GM21529 (cell line): ENCODE measurements around the gene SALL3.

Source experiments
- ATAC-seq: cut with Tn5 transposase; IDR thresholded peaks from one replicate; pipeline ENCODE4 v1.9.1; 2021; ENCODE audit not compliant: unreplicated experiment

The SALL3 gene

DNA sequence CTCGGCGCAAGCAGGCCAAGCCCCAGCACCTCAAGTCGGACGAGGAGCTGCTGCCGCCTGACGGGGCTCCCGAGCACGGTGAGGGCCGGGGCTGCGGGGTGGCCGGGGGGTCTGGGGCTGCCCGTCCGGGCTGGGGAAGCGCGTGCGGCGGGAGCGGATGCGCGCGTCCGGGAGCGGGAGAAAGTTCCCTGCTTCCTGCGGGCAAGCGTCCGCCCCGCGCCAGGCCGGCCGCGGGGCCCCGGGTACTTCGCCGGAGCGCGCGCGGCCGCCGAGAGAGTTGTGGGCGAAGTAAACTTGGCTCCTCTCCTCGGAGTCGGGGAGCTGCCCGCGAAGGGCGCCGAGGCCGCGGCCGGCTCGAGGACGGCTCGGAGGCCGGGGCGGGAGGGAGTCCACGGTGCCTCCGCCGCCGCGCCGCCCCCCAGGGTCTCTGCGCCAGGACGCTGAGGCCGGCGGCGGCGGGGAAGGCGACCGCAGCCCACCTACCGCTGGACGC lies 707 bp downstream of the SALL3 start:
- ATAC-seq, result no peak

DNA sequence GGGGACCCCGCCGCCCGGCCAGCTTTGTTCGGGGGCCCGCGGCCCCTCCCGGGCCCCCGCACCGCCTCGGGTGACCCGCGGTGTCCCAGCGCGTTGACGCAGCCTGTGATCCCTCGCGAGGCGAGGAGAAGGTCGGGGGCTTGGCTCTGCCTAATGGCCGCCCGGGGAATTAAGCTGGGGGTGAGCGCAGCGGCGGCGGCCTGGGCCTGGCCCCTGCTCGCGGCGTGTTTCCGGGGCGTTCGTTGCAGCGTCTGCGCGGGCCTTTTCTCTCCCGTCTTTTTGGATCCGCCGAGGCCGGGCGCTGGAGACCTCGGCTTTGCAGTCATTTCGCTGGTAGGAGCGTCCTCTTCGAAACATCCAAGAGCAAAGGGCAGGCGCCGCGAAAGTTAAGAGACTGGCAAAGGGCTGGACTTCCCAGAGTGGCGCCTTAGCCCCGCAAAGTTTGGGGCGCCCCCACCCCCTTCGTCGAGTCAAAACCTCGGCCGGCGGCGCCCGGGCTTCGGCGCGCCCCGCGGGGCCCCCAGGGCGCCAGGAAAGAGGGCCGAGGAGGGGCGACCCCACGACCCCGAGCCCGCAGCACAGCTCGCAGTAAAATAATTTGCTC lies 1.3 kb downstream of the SALL3 start:
- no peak for ATAC-seq

DNA sequence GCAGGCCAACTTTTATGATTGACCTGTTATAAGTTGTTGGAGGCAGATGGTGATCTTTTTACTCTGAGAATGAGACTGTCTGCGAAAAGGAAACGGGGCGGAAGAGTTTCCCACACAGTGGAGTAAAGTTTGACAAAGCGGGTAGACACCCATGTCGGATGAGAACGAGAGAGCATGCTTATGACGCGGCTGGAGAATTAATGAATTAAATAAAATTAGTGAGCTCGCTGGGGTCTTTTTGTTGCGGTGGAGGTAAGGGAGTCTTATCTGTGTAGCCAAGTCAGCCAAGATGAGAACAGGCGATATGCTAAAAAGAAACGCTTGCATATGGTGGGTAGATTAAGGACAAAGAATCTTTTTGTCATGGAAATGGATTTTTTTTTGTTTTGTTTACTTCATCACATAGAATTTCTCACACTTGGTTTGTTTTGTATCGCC lies 1.8 kb downstream of the SALL3 start:
- ATAC-seq, result no peak

DNA sequence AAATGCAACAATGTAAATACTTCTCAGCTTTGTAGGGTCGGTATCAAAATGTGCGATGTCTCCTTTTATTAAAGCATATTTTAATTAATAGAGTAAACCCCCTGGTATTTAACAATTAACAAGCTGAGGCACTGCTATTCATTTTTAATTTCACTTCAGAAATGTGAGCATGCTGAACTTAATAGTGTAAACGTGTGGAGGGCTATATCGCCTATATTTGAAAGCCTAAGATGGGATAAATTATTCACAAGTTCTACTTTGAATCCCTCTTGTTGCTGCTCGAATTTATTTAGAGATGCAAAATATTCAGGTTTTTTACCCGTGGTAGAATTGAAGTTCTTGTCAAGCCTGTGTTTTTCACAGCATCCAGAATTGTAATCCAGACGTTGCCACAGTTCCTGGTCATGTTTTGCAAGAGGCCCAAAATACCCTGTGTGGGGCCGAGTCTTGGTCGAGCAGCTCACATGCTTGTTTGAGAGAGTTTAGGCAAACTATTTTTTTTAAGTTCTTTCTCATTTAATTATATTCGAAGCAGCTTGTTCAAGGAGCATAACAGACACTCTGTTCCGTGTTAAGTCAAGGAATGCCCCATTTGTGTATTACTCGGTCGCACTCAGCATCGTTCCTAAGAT lies 2.5 kb downstream of the SALL3 start:
- no peak for ATAC-seq

DNA sequence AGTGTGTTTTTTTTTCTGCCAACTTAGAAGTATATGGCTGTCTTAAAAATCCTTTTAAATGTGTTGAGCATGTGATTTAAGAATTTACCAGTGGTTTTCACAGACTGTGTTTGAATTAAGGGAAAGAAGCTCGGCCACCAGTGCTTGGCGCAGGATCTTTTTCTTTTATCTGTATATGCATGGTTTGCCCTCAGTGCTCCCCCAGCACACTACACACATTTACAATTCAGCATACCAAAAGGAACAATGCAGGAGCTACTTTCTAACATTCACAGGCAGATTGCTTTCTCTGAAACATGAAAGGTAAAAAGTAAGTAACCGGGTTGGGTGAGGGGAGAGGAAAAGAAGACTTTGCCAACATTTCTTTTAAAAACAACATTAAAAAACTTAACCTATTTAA lies 3.9 kb downstream of the SALL3 start:
- ATAC-seq, result no peak

DNA sequence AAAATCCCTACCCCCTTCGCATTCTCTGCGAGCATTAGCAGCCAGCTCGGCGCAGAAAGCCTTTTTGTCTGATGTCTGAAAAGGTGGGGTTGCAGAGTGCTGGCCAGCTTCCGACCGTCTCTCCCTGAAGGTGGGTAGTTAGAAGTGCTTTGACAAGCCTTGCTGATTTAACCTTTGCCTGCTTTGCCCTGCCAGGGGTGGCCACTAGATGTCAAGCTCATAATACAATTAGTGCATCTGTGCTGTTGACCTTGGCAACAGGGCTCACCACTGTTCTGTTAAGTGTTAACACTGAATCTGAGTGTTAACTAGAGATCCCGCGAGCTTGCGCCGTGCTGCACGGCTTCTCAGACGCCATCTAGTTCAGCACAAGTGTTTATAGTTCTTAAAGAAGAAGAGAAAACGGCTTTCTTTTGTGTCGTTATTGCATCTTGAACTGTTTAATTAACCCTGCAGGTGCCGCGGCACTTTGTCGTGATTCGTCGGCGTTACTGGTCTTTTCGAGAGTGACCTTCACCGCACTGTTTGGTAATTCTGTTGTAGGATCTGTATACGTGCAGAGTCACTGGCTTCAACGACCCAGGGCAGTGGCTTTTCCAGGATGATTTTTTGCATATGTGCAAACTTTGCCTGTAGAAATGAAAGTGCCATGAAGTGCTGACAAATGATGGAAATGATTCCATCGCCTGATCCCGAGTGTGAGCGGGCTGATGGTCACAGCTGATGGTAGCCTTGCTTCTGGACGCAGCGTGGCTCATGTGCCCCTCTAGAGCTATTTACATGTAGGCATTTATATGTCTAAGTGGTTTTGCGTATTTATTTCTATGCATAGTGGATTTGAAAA lies 5.5 kb downstream of the SALL3 start:
- ATAC-seq, result no peak

DNA sequence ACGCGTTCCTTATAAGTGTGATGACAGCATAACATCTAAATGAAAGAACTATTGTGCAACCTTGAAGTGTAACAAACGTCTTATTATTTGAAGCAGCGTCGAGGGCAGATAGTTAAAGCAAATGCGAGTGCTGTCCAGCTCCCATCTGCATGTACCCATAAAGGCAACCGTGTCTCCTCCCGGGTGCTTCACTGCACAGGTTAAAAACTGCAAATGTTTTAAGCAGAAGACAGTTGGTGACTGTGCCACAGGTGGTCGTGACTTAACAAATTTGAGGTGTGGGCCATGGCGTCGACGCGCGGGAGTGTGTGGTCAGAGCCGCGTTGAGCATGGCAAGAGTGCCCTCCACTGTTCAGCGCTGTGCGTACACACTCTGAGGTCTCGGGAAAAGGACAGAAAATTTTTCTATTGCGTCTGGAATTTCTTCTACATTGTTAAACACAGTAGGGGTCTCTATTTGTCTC lies 6.4 kb downstream of the SALL3 start:
- ATAC-seq, result no peak

DNA sequence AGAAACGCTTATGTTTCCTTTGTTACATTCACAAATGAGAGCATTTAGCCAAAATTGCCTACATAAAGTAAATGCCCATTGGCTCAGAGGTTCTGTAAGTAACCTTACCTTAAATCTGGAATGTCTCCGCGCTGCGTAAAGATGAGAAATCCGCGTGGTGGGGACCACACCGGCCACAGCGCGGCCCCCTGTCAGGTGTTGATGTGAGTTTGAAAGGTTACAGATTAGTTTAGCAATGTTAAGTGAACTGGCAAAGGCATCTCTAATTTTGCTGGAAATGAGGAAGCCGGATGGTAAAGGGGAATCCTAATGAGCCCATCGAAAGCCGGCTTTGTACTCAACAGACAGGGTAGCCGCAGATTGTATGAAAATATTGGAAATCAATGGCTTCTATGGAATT lies 11.8 kb downstream of the SALL3 start:
- no peak for ATAC-seq

DNA sequence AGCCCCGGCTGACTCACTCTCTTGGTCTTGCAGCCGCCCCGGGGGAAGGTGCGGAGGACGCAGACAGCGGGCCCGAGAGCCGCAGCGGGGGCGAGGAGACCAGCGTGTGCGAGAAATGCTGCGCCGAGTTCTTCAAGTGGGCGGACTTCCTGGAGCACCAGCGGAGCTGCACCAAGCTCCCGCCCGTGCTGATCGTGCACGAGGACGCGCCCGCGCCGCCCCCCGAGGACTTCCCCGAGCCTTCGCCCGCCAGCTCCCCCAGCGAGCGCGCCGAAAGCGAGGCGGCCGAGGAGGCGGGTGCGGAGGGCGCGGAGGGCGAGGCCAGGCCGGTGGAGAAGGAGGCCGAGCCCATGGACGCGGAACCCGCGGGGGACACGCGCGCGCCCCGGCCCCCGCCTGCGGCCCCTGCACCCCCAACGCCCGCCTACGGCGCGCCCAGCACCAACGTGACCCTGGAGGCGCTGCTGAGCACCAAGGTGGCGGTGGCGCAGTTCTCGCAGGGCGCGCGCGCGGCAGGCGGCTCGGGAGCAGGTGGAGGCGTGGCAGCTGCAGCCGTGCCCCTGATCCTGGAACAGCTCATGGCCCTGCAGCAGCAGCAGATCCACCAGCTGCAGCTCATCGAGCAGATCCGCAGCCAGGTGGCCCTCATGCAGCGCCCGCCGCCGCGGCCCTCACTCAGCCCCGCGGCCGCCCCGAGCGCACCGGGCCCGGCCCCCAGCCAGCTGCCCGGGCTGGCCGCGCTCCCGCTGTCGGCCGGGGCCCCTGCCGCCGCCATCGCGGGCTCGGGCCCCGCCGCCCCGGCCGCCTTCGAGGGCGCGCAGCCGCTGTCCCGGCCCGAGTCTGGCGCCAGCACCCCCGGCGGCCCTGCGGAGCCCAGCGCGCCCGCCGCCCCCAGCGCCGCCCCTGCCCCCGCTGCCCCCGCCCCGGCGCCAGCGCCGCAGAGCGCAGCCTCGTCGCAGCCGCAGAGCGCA lies 12.7 kb downstream of the SALL3 start:
- no peak for ATAC-seq

DNA sequence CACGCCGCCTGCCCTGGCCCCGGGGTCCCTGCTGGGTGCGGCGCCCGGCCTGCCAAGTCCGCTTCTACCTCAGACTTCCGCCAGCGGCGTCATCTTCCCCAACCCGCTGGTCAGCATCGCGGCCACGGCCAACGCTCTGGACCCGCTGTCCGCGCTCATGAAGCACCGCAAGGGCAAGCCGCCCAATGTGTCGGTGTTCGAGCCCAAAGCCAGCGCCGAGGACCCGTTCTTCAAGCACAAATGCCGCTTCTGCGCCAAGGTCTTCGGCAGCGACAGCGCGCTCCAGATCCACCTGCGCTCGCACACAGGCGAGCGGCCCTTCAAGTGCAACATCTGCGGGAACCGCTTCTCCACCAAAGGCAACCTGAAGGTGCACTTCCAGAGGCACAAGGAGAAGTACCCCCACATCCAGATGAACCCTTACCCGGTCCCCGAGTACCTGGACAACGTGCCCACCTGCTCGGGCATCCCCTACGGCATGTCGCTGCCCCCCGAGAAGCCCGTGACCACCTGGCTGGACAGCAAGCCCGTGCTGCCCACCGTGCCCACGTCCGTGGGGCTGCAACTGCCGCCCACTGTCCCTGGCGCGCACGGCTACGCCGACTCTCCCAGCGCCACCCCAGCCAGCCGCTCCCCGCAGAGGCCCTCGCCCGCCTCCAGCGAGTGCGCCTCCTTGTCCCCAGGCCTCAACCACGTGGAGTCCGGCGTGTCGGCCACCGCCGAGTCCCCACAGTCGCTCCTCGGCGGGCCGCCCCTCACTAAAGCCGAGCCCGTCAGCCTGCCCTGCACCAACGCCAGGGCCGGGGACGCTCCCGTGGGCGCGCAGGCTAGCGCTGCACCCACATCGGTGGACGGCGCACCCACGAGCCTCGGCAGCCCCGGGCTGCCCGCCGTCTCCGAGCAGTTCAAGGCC lies 13.7 kb downstream of the SALL3 start:
- no peak for ATAC-seq

DNA sequence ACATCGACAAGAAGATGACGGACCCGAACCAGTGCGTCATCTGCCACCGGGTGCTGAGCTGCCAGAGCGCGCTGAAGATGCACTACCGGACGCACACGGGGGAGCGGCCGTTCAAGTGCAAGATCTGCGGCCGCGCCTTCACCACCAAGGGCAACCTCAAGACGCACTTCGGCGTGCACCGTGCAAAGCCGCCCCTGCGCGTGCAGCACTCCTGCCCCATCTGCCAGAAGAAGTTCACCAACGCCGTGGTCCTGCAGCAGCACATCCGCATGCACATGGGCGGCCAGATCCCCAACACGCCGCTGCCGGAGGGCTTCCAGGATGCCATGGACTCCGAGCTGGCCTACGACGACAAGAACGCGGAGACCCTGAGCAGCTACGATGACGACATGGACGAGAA lies 14.4 kb downstream of the SALL3 start:
- ATAC-seq, result no peak

DNA sequence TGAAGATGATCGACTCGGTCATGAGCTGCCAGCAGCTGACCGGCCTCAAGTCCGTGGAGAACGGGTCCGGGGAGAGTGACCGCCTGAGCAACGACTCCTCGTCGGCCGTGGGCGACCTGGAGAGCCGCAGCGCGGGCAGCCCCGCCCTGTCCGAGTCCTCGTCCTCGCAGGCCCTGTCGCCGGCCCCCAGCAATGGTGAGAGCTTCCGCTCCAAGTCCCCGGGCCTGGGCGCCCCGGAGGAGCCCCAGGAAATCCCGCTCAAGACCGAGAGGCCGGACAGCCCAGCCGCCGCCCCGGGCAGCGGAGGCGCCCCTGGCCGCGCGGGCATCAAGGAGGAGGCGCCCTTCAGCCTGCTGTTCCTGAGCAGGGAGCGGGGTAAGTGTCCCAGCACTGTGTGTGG lies 14.9 kb downstream of the SALL3 start:
- no peak for ATAC-seq

DNA sequence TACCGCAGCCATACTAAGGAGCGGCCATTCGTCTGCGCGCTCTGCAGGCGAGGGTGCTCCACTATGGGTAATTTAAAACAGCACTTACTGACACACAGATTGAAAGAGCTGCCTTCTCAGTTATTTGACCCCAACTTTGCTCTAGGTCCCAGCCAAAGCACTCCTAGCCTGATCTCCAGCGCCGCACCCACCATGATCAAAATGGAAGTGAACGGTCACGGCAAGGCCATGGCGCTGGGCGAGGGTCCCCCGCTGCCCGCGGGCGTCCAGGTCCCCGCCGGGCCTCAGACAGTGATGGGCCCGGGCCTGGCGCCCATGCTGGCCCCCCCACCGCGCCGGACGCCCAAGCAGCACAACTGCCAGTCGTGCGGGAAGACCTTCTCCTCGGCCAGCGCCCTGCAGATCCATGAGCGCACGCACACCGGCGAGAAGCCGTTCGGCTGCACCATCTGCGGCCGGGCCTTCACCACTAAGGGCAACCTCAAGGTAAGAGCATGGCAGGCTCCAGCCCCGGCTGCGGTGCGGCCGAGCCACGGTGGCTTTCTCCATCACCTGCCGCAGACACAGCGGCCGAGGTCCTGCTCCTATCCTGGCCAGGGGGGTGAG lies 15.5 kb downstream of the SALL3 start:
- no peak for ATAC-seq

DNA sequence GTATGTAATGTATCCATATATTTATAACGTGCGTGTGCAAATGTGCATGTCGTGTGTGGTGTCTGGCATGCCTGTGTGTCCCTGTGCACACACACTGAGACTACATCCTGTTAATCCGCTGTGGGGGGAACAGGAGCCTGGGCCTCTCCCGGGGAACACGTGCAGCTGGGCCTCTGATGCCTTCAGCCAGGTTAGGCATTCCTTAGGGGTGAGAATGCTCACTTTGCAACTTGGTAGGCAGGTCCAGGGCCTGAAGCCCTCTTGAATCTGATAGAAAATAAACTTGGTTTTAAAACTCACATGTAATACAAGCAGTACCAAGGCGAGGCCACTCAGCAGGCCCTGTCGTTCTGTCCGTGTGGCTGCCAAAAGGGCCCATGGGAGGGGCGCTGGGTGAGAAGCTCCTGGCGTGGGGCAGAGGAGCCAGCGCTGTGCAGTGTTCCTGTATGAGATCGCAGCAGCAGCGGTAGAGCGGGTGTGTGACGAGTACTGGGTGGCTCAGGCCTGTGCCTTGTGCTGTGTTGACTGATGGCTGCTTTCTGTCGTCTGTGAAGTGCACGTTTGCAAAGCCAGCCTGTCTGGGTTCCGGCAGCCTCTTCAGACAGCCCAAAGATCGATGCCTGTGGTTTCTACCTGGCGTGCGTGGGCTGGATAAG lies 16.2 kb downstream of the SALL3 start:
- no peak for ATAC-seq

DNA sequence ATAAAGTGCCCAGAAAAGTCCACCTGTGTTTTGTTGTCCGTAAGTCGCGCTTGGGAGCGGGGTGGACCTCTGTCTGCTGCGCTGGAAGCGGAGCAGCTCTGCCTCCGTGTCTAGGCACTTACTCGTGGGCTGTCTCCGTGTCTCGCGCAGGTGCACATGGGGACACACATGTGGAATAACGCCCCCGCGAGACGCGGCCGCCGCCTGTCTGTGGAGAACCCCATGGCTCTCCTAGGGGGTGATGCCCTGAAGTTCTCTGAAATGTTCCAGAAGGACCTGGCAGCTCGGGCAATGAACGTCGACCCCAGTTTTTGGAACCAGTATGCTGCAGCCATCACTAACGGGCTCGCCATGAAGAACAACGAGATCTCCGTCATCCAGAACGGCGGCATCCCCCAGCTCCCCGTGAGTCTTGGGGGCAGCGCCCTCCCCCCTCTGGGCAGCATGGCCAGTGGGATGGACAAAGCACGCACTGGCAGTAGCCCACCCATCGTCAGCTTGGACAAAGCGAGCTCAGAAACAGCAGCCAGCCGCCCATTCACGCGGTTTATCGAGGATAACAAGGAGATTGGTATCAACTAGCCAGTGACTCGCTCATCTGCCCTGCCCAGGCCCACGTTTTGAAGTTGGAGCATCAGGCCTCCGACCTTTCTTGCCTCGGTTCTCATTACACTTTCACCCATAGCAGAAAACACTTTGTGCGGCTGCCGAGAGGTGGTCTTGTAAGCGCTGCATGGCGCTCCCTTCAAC lies 17.3 kb downstream of the SALL3 start:
- no peak for ATAC-seq

DNA sequence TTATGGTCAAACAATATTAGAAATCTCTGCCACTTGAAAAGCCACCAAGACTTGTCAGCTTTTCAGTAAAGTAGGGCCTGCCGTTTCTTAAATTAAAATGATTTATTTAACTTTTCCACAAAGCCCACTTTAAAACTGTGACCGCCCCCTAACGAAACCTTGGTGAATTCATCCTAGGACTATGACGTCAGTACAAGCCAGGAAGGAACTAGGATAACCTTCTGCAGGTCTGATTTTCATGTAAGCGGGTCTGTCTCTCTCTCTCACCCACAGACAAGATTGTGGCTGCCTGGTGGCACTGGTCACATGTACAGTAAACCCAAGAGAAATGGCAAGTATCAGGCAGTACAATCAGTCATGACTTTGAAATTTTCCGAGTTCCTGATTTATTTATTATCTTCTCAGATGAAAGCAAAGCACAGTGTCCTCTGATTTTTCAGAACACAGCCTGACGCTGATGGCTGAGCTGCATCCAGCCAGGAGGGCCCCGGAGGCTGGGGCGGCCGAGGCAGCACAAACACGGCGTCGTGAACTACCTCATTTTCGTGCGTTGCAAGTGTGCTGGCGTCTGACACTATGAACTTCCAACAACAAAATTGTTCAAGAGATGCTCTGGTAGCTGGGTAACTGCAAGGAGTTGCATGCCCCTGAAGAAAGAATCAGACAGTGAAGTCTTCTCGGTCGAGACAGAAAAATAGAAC lies 18.9 kb downstream of the SALL3 start:
- ATAC-seq, result no peak

DNA sequence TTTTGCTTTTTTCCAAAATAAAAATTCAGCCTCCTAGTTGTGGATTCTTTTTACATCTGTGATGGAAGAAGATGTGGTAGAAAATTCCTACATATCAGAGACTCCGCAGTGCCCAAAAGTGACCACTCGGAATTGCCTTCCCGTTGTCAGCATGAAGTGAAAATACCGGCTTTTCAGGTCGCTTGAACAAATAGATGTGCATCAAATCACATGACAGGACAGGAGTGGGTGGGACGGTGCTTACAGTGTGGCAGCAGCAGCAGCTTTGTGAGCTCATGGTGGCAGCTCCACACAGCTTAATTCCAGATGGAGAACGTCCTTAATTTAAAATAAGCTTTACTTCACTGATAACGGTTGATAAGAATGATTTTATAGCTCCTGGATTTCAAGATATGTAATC lies 20.3 kb downstream of the SALL3 start:
- ATAC-seq, result no peak

DNA sequence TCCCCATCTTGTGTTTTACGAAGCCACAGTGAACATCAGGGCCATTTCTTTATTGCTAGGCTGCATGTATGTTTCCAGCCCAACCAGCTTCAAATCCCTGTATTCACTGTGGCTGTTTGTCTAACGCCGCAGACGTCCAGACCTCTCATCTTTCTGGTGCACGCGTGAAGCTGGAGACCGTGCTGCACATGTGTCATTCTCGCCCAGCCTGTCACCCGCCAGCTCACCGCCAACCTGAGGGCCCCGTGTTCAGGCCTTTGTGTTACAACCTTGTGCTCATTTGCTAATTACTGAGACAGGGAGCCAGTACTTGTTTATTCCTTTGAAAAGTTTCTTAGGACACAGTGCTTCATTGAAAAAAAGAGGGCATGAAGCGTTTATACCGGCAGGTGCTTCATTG lies 21.4 kb downstream of the SALL3 start:
- ATAC-seq, result no peak
